CD14-positive monocyte (primary cell): ENCODE results near the gene EFCAB7. TPM values are rescaled to one million over a fixed set of nuclear protein-coding genes. Genes with fewer than 3 reads are reported as not detected.

Experiments
- DNase-seq, 3 donors: peaks; one replicate each; pipeline ENCODE4 v3.0.0-alpha.2; 2011 to 2022
- H2AFZ ChIP-seq: 2 replicates; pipeline ENCODE4 v1.6.0; 2012; ENCODE audit warnings: mild to moderate bottlenecking, low read depth, low read length, inconsistent platforms; ENCODE audit not compliant: insufficient read depth, poor library complexity, severe bottlenecking
- H3K27ac ChIP-seq, 2 donors: 1 replicate in 1 of 2; 2 replicates in 1 of 2; pipeline ENCODE4 v1.5.1; 2012 to 2013; ENCODE audit warnings: low read length in 2 of 2, control low read depth in 1 of 2, inconsistent platforms in 1 of 2, low read depth in 1 of 2, mild to moderate bottlenecking in 1 of 2
- H3K27me3 ChIP-seq, 2 donors: one replicate each; pipeline versions ENCODE4 v1.6.0 to v1.6.1; 2011 to 2013; ENCODE audit warnings: low read length in 2 of 2; ENCODE audit not compliant: control insufficient read depth in 2 of 2, insufficient read depth in 2 of 2
- H3K36me3 ChIP-seq, 2 donors: replicated peaks in 1 of 2; 1 replicate in 1 of 2; 2 replicates in 1 of 2; pipeline versions ENCODE4 v1.5.1 to v1.6.1; 2012 to 2013; ENCODE audit warnings: low read length in 2 of 2, control low read depth in 1 of 2, inconsistent platforms in 1 of 2, mild to moderate bottlenecking in 1 of 2; ENCODE audit not compliant: insufficient read depth in 2 of 2, control insufficient read depth in 1 of 2
- H3K4me1 ChIP-seq, 2 donors: 1 replicate in 1 of 2; 2 replicates in 1 of 2; pipeline versions ENCODE4 v1.5.1 to v1.6.1; 2012 to 2013; ENCODE audit warnings: low read length in 2 of 2, control low read depth in 1 of 2, inconsistent platforms in 1 of 2, mild to moderate bottlenecking in 1 of 2, moderate library complexity in 1 of 2; ENCODE audit not compliant: insufficient read depth in 2 of 2, control insufficient read depth in 1 of 2
- H3K4me2 ChIP-seq: replicated peaks from 2 replicates; pipeline ENCODE3; 2012; ENCODE audit warnings: low read length, moderate library complexity, mild to moderate bottlenecking; ENCODE audit not compliant: poor library complexity, severe bottlenecking; ENCODE audit errors: extremely low read depth
- H3K4me3 ChIP-seq, 3 experiments: fragments of 200-600 bp in 1 of 3; sonication (generic) in 1 of 3; replicated peaks in 1 of 3; 1 replicate in 2 of 3; 2 replicates in 1 of 3; pipeline ENCODE4 v1.5.1; 2011 to 2013; ENCODE audit warnings: low read length in 3 of 3, mild to moderate bottlenecking in 3 of 3, control low read depth in 2 of 3, low read depth in 2 of 3, inconsistent platforms in 1 of 3, moderate library complexity in 1 of 3
- H3K79me2 ChIP-seq: 2 replicates; pipeline ENCODE4 v1.6.0; 2012; ENCODE audit warnings: mild to moderate bottlenecking, control low read depth, inconsistent platforms, low read length, moderate library complexity; ENCODE audit not compliant: insufficient read depth
- H3K9ac ChIP-seq: 2 replicates; pipeline ENCODE4 v1.6.0; 2017; ENCODE audit warnings: low read length, mild to moderate bottlenecking; ENCODE audit not compliant: insufficient read depth, poor library complexity, severe bottlenecking
- H3K9me3 ChIP-seq, 2 donors: replicated peaks in 1 of 2; 1 replicate in 1 of 2; 2 replicates in 1 of 2; pipeline versions ENCODE4 v1.5.1 to v1.6.1; 2012 to 2013; ENCODE audit warnings: low read length in 2 of 2, control low read depth in 1 of 2; ENCODE audit not compliant: control insufficient read depth in 1 of 2, insufficient read depth in 1 of 2
- H4K20me1 ChIP-seq: 2 replicates; pipeline ENCODE4 v1.6.0; 2012; ENCODE audit warnings: mild to moderate bottlenecking, low read length, control low read depth, moderate library complexity; ENCODE audit not compliant: insufficient read depth
- H3K27ac Mint-ChIP-seq, 7 donors: one replicate each; pipeline ENCODE4 v1.8.0; 2020; ENCODE audit warnings: mild to moderate bottlenecking in 7 of 7, mixed read lengths in 7 of 7, moderate library complexity in 6 of 7, inconsistent platforms in 2 of 7
- H3K27me3 Mint-ChIP-seq, 3 donors: one replicate each; pipeline ENCODE4 v1.8.0; 2021 to 2022; ENCODE audit warnings: low read depth in 3 of 3, mild to moderate bottlenecking in 3 of 3, mixed read lengths in 3 of 3, moderate library complexity in 3 of 3, inconsistent platforms in 1 of 3
- H3K36me3 Mint-ChIP-seq, 2 donors: one replicate each; pipeline ENCODE4 v1.8.0; 2020; ENCODE audit warnings: mixed read lengths in 2 of 2, inconsistent platforms in 1 of 2, mild to moderate bottlenecking in 1 of 2
- H3K4me1 Mint-ChIP-seq: one replicate; pipeline ENCODE4 v1.8.0; 2020; ENCODE audit warnings: mild to moderate bottlenecking, mixed read lengths
- H3K4me3 Mint-ChIP-seq, 2 donors: one replicate each; pipeline ENCODE4 v1.8.0; 2020; ENCODE audit warnings: mild to moderate bottlenecking in 2 of 2, mixed read lengths in 2 of 2, moderate library complexity in 1 of 2
- H3K9me3 Mint-ChIP-seq, 7 donors: one replicate each; pipeline ENCODE4 v1.8.0; 2020 to 2022; ENCODE audit warnings: mixed read lengths in 7 of 7, mild to moderate bottlenecking in 6 of 7, moderate library complexity in 6 of 7, inconsistent platforms in 2 of 7
- WGBS: methylation state at CpG from one replicate; pipeline ENCODE4 v1.1.5; 2013; ENCODE audit warnings: missing lambda C conversion rate; ENCODE audit not compliant: insufficient coverage; 5-methylcytosine and 5-hydroxymethylcytosine counted together
- intact Hi-C, 2 donors: fragments of 100-400 bp; cut with micrococcal nuclease; formaldehyde crosslinking; loops; one replicate each; pipeline versions ENCODE4 v1.15.0 to v1.15.1; 2023
- polyA plus RNA-seq, 3 donors: library from polyadenylated mRNA; depleted of rRNA in 1 of 3; unstranded in 2 of 3; stranded (reverse) in 1 of 3; fragments of 300-500 nt in 2 of 3; fragments of >200 nt in 1 of 3; fragmentation: Illumina TruSeq in 2 of 3; gene quantifications; 1 replicate in 2 of 3; 2 replicates in 1 of 3; pipeline ENCODE4 v1.2.3, GENCODE V29; 2012 to 2021
- TF ChIP-seq, protein P1 (sequence below): fragments of 200-600 bp; IDR thresholded peaks from one replicate; pipeline ENCODE4 v1.8.0; 2022; ENCODE audit warnings: antibody characterized with exemption, mild to moderate bottlenecking

Gene EFCAB7
- polyA plus RNA-seq, 3 donors, result 0.37 to 2.2 (median 0.92) TPM

DNA sequence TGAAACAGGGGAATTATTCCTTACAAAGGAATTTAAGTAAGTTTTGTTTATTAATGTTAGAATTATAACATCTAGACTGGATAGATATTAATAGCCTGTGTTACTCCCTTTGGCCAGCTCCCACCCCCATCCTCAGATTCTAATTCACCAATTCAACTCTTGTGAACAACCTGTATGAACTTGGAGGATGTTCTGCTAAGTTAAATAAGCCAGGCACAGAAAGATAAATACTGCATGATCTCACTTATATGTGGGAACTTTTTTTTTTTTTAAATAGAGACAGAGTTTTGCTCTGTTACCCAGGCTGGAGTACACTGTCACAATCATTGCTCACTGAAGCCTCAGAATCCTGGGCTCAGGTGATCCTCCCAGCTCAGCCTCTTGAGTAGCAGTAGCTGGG, 32.2 kb downstream of the EFCAB7 start:
- Mint-ChIP-seq H3K27ac (no peak overlapping the region), H3K4me3 (no peak overlapping the region)
- intact Hi-C loops, result no loop called here

DNA sequence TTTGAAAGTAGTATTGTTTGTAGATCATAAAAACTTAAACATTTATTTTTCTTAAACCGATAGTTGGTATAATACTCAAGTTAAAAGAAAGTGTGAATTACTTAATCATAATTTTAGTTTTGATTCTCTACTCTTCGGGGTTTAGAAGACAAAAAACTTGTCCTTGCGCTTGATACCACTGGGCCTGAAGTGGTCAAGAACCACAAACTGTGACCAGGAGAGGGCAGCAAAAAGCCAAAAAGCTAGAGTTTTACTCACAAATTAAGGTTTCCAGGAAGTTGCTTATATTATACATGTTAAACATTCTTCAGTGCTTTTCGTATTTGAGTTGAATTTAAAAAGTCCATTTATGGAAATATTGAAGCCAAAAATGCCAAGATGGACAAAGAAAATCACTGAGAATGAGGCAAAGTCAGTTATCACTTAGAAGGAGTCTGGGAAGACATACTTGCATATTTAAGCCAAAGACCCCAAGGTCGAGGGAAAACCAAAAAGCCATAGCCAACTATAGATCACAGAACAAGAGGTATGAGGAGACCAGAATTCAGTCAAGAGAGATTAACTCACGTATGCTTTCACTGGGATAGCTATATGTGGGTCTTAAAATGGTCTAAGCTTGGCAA, 34.2 kb downstream of the EFCAB7 start:
- Histone ChIP-seq H3K27me3 (no peaks in the 10 kb centered on the region), H3K4me3 (no peak overlapping the region), H2AFZ (no peak overlapping the region), H3K36me3 (no peaks in the 10 kb centered on the region), H3K4me1 (no peaks in the 10 kb centered on the region), H4K20me1 (no peaks in the 10 kb centered on the region), H3K9me3 (no peaks in the 10 kb centered on the region), H3K4me2 (no peak overlapping the region), H3K79me2 (no peaks in the 10 kb centered on the region), H3K27ac (no peak overlapping the region), H3K9ac (no peak overlapping the region)
- Mint-ChIP-seq H3K4me3 (no peak overlapping the region), H3K36me3 (peaks cover 2 to 3% of the 10 kb centered on the region in 2 donors), H3K27ac (no peak overlapping the region), H3K27me3 (no peaks in the 10 kb centered on the region), H3K4me1 (no peaks in the 10 kb centered on the region), H3K9me3 (no peaks in the 10 kb centered on the region)
- TF ChIP-seq, protein P1, sequence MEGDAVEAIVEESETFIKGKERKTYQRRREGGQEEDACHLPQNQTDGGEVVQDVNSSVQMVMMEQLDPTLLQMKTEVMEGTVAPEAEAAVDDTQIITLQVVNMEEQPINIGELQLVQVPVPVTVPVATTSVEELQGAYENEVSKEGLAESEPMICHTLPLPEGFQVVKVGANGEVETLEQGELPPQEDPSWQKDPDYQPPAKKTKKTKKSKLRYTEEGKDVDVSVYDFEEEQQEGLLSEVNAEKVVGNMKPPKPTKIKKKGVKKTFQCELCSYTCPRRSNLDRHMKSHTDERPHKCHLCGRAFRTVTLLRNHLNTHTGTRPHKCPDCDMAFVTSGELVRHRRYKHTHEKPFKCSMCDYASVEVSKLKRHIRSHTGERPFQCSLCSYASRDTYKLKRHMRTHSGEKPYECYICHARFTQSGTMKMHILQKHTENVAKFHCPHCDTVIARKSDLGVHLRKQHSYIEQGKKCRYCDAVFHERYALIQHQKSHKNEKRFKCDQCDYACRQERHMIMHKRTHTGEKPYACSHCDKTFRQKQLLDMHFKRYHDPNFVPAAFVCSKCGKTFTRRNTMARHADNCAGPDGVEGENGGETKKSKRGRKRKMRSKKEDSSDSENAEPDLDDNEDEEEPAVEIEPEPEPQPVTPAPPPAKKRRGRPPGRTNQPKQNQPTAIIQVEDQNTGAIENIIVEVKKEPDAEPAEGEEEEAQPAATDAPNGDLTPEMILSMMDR, result peak; percentile 69
- WGBS, result 80% methylated on average over 2 of the region's 6 CpGs
- intact Hi-C loops, result no loop called here
- DNase-seq, result peak; percentile 6 to 36 (median 8)

More for the DNA sequence above, 32.2 kb downstream of the EFCAB7 start:
- H4K20me1 ChIP-seq, result no peaks in the 10 kb centered on the region
- no peak overlapping the region for H2AFZ ChIP-seq
- Mint-ChIP-seq H3K4me1 (no peaks in the 10 kb centered on the region), H3K36me3 (peaks cover 0 to 3% of the 10 kb centered on the region in 2 donors), H3K9me3 (no peaks in the 10 kb centered on the region), H3K27me3 (no peaks in the 10 kb centered on the region)
- H3K4me2 ChIP-seq, result no peak overlapping the region
- TF ChIP-seq, protein P1, result no peak
- H3K9me3 ChIP-seq, result no peaks in the 10 kb centered on the region
- H3K4me3 ChIP-seq, result no peak overlapping the region
- no peak overlapping the region for H3K27ac ChIP-seq
- no peaks in the 10 kb centered on the region for H3K79me2 ChIP-seq
- H3K27me3 ChIP-seq, result no peaks in the 10 kb centered on the region
- H3K4me1 ChIP-seq, result no peaks in the 10 kb centered on the region
- H3K36me3 ChIP-seq, result no peaks in the 10 kb centered on the region
- H3K9ac ChIP-seq, result no peak overlapping the region
- no peak for DNase-seq
